Stimulated activated CD8-positive, alpha-beta memory T cell treated with anti-CD3 and anti-CD28 coated beads, Interleukin-15, amount 100 ng/mL, for 1 hour (primary cell): ENCODE data around the gene PLAC1.

Experiments
- DNase-seq: peaks from one replicate; pipeline ENCODE4 v3.0.0-alpha.2; 2020; ENCODE audit warnings: low read depth

The PLAC1 gene

DNA sequence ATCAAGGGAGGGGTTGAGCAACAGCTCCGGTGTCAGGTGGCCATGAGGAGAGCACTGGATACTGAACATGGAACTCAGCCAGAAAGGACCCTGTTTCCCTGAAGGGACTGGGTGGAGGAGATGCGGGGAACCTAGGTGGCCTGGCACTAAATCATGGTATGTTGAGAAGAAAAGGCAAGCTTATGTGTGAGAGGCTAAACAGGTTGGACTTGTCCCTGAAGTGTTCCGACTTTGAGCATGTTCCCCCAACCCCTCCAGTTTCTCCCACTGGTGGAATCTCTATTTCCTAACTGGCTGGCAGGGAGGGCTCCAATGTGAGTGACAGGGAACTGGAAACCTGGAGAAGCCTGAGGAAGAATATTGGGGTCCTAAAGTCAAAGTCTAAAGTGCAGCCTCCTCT, 69.5 kb downstream of the PLAC1 start:
- DNase-seq: no peak

DNA sequence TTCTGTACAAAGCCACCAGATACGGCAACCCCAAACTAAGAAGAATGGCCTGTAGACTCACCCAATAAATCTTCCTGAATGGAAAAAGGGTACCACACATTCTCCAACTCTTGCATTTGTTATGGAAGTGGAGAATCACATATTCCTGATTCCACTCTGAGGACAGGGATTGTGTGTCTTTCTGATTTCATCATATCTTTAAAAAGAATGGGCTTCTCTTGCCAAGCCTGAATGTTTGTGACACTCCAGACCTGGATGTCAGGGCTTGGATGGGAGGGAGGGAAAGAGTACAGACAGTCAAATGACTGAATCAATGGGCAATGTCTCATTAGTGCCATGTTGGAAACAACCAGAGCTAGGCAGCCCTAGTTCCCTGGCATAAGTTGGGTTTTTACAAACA, 77.4 kb downstream of the PLAC1 start:
- no peak for DNase-seq

- no peak for DNase-seq
These were observed 84.6 kb downstream of the PLAC1 start for GRCh38 chrX:134573683-134574035.

DNA sequence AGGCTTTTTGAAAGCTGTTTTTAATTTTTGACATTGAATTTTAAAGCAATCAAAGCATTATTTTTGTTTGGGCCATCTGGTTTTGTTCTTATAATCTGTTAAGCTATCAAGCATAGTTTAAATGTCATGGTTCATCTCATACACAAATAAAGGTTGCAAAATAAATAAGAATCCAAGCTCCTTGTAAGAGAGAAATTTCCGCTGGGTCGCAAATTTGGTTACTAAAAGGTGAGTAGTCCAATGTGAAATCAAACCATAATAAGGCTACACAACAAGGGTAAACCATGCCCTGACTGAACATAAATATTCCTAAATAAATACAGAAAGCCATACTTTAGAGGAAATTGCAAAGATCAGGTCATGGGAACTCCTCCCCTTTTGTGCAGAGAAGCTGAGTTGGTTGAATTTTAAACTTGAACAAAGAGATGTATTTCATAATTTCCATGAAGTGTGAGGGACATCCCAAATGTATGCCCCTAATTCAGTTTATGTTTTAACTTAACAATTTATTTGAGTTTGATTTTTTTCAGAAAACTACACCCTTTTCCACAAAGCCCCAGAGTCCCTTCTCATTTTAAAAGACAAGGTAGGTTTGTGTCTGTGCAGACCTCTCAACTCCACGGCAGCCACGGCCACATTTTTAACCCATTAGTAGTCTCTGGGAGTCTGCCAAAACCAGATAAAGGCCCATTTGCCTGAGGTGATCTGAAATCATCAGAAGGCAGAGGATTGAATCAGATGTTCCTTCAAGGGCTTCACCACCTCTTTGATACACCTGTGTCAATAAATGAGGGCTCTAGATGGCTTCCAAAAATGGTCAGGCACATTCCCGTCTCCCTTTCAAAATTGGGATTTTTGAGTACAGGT, 85.2 kb downstream of the PLAC1 start:
- no peak for DNase-seq

GRCh38 chrX:134571796-134572195, 86.5 kb downstream of the PLAC1 start:
- DNase-seq: no peak

DNA sequence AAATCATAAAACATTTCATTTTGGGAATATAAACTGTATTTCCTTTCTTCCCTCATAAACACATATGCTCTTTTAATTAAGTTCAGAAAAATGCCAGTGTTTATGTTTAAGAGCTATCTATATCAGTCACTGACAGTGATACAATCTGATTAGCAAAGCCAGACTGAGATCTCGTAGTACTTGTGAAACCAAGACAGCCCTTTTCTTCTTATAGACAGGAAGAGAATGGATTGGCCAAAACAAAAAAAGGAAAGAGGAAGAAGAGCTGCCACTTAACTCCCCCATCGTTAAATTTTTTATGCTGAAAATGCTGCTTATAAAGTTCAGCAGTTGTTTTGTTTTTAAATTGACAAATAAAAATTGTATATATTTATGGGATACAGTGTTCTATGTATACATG, 87.4 kb downstream of the PLAC1 start:
- no peak for DNase-seq

GRCh38 chrX:134570509-134570846, 87.8 kb downstream of the PLAC1 start:
- DNase-seq: no peak

DNA sequence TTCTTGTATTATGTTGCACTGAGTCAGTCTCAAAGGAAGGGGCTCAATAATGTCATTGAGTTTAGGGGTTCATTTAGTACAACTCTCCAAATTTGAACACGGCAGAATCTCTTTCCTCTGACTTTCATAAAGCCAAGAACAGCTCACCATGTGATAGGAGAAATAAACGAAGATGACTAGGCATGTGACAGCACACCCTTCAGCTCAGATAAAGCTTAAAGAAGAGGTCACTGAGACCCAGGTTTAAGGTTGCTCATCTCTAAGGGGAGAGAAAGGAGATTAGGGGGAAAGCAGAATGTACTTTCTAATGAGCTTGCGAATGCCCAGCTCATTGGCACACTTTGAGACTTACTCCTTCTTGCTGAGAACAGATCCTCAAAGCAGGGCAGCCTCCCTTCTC, 89.0 kb downstream of the PLAC1 start:
- no peak for DNase-seq

DNA sequence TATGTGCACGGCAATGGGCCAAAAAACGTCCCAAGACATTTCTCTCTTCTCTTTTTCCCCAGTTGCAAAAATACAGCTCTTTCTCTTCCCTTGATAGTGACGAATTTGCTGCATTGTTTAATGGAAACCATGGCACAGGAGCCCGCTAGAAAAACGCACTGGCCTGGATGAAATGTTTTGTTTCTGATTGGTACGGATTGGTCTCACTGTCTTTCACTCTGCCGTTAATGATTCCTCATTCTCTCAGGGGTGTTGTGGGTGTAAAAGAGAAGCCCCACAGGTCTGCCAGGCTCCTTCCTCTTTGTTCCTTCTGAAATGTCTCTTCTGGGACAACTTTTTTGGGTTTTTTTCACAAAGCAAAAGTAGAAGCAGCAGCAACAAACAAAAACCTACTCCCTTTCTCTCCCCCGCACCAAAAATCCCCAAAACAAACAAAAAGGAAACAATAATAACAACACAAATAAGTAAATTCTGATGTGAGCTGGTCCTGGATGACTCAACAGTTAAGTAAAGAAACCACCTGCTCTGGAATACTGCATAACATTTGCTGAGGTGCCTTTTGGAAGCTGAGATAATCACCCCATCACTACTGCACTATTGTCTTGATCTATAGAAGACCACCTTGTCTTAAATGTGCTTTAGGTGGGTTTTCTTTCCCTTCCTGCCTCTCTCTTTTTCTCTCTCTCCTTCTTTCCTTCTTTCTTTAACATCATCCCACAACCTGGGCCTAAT, 89.8 kb downstream of the PLAC1 start:
- DNase-seq: no peak

DNA sequence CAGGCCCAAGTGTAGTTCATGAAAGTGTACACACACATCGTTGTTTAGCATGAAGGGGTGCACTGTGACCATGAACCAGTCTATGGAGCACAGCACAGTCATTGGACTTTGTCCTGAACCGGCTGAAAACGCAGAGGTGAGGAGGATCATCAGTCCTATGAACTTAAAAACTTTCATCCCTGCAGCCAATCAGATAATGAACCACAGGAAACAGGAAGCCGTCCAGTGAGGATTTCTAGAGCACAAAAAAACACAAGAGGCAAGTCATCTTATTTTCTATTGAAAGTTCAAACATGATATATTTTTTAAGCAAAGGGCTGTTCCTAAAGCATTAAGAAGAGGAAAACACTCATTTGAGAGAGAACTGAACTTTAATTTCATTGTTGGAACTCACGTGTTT, 91.8 kb downstream of the PLAC1 start:
- DNase-seq: no peak

DNA sequence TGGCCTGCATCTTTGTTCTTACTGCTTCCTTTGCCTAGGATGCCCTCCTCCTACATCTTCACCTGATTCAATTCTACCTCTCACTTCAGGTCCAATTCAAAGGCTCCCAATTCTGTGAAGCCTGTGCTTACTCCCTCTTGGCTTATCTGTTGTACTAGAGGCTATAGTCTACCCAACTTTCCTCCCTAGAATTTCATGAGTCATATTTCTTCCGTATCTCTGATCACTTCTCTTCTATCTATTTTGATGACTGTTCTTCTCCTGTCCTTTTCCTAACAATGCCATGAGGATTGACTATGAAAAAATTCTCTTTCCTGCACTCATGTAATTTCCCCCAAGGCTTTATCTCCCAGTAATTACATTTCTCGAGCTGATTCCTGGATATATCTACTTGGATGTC, 96.3 kb downstream of the PLAC1 start:
- DNase-seq: no peak

- DNase-seq: no peak
These were observed 100.1 kb downstream of the PLAC1 start for GRCh38 chrX:134558133-134558532.

DNA sequence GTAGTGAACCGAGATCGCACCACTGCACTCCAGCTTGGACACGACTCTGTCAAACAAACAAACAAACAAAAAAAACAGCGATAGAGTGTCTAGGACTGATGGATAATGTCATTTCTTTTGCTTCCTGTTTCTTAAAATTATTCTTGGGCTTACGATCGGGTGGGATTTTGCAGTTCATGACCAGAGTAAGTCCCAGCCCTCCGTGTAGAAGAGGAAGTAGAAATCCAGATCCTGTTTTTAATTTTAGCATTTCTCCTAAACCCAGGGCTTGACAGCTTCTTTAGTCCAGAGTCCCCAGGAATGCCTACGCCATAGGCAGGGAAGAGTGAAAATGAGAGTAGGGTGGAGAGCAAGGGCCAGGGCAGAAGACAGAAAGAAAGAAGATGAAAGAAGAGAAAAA, 104.0 kb downstream of the PLAC1 start:
- DNase-seq: no peak

DNA sequence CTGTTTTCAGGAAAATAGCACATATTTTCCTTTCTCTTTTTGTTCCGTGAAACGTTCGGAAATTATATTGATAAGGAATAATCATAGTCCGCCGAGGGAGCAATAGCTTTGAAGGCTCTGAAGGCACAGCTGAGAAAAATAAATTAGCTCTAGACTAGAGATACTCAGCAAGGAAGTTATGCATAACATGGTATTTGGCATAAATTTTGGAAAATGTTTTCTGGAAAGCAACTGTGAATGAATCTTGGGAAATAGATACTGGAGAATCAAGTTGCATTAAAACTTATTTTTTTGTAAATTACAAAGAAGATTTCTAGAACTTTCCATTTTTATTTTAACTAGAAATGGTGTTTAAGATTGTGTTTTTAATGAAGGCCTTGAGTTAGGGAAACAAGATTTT, 105.9 kb downstream of the PLAC1 start:
- no peak for DNase-seq

- DNase-seq: no peak
These were observed 106.8 kb downstream of the PLAC1 start for GRCh38 chrX:134551376-134552048.

GRCh38 chrX:134548257-134549201, 109.7 kb downstream of the PLAC1 start:
- DNase-seq: no peak

GRCh38 chrX:134547047-134547679, 111.1 kb downstream of the PLAC1 start:
- no peak for DNase-seq

DNA sequence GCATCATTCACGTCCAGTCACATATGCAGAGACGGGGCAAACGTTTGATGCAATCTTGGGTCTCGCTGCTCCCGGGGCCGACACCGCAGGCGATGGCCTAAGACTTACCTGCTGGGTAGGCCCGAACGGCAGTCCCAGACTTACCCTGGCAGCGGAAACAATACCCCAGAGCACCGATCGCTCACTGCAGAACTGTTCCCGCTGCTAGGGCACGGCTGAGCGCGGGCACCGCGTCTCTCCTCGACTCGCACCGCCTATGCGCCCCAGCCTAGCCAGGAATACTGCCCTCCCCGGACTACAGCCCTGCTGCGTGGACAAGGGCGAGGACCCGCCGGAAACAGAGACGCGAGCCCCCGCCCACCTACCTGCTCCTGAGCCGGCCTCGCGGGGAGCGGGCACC, 112.1 kb downstream of the PLAC1 start:
- DNase-seq: no peak

GRCh38 chrX:134545510-134545909, 112.8 kb downstream of the PLAC1 start:
- no peak for DNase-seq

GRCh38 chrX:134544513-134545151, 113.6 kb downstream of the PLAC1 start:
- DNase-seq: no peak

DNA sequence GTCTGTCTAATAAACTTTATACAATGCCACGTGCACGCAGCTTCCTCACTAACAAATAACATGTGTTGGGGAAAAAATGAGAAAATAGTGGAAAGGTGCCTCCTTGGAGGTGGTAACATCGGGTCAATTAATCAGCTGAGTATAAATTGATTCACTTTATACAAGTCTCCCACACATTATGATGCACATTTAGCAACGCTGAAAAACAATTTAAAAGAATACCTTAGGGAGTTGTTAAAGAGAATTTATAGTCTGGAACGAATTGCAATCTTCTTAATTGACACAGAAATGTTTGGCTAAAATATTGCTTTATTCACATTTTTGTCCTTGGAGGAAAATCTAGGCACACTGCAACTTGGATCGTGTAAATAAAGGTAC, 114.1 kb downstream of the PLAC1 start:
- DNase-seq: no peak
